NT2/D1 (cell line): ENCODE data around the gene ZNF346.

Experiments used
- SUZ12 ChIP-seq: IDR thresholded peaks from 2 replicates; pipeline ENCODE4 v1.6.1; 2011; ENCODE audit not compliant: insufficient read length, insufficient read depth; ENCODE audit errors: extremely low read depth
- YY1 ChIP-seq: IDR thresholded peaks from 2 replicates; pipeline ENCODE4 v1.6.1; 2011; ENCODE audit not compliant: insufficient read length, insufficient read depth
- ZNF274 ChIP-seq: IDR thresholded peaks from 2 replicates; pipeline ENCODE4 v1.6.1; 2011; ENCODE audit warnings: mild to moderate bottlenecking, low read depth, low read length

DNA sequence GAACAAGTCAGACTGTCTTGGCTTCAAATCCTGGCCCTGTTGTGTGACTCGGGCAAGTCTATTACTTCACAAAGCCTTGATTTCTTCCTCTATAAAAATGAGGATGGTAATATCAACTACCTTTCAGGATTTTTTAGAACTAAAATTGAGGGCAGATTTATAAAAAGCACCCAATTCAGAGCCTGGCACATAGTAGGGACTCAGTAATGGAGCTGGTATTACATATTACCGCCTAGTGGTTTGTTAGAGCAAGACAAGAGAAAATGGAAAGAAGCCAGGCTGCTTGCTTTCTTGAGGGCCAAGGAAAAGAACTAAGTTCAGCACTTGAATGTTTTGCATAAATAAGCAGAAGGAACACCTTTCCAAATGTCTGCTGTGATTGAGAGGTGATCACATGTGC lies 19.4 kb downstream of the ZNF346 start:
- TF ChIP-seq SUZ12, result no peak
- no peak for TF ChIP-seq ZNF274
- TF ChIP-seq YY1, result no peak
